ENCODE measurements around the gene RGS7BP. TPM values are rescaled to one million over a fixed set of nuclear protein-coding genes. Genes with fewer than 3 reads are reported as not detected.

Gene RGS7BP
- total RNA-seq, 1 donor from 2014 or later: 1.0 TPM

DNA sequence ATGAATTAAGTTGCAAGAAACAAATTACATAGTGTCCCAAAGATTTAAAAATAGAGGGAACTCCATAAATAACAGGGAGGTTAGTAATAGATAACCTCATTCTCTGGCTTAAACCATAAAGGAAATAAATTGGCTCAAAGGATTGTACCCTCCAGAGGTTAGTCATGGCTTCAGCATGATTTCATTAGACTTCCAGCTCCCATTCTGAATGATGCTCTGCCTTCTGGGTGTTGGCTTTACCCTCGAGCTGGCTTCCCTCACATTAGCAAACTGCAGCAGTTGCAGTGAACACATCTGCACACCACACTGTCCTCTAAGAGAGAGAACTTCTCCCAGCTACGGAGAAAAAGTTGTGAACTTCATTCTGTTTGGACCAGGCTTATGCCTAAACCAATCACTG is 70.4 kb downstream of the RGS7BP start:
- H3K27me3 Mint-ChIP-seq (ENCODE audit: low read depth): peaks cover 18% of the 10 kb centered on the region
- no peak for DNase-seq (ENCODE audit: low spot score in 2 of 2, unreplicated experiment in 2 of 2)
- H3K4me3 Mint-ChIP-seq: no peak overlapping the region
- no peaks in the 10 kb centered on the region for H3K36me3 Mint-ChIP-seq
- TF ChIP-seq, protein P1, sequence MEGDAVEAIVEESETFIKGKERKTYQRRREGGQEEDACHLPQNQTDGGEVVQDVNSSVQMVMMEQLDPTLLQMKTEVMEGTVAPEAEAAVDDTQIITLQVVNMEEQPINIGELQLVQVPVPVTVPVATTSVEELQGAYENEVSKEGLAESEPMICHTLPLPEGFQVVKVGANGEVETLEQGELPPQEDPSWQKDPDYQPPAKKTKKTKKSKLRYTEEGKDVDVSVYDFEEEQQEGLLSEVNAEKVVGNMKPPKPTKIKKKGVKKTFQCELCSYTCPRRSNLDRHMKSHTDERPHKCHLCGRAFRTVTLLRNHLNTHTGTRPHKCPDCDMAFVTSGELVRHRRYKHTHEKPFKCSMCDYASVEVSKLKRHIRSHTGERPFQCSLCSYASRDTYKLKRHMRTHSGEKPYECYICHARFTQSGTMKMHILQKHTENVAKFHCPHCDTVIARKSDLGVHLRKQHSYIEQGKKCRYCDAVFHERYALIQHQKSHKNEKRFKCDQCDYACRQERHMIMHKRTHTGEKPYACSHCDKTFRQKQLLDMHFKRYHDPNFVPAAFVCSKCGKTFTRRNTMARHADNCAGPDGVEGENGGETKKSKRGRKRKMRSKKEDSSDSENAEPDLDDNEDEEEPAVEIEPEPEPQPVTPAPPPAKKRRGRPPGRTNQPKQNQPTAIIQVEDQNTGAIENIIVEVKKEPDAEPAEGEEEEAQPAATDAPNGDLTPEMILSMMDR (IDR thresholded peaks at IDR 0.05; ENCODE audit: unreplicated experiment): no peak
- H3K9me3 Mint-ChIP-seq: no peaks in the 10 kb centered on the region
- no peaks in the 10 kb centered on the region for H3K4me1 Mint-ChIP-seq
- H3K27ac Mint-ChIP-seq: no peak overlapping the region

DNA sequence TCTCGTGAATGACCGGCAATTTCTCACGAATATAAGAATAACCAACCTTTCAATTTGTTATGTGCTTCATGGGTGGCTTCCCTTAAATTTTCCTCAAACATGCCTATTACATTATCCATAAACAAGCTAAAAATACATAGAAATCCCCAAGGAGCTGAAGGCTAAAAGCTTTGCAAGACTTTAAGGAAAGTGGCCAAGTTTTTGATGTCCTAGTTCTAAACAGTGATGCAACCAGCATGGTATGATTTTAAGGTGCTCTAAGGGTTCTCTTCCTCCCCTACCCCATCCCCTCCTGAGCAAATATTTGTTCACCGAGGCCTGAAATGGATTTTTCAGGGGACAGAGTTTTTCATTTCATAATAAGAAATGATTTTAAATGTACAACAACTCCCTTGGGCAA is 79.8 kb downstream of the RGS7BP start:
- no peak for DNase-seq (ENCODE audit: low spot score in 2 of 2, unreplicated experiment in 2 of 2)
- H3K36me3 Mint-ChIP-seq: no peaks in the 10 kb centered on the region
- TF ChIP-seq, protein P1 (IDR thresholded peaks at IDR 0.05; ENCODE audit: unreplicated experiment): no peak

DNA sequence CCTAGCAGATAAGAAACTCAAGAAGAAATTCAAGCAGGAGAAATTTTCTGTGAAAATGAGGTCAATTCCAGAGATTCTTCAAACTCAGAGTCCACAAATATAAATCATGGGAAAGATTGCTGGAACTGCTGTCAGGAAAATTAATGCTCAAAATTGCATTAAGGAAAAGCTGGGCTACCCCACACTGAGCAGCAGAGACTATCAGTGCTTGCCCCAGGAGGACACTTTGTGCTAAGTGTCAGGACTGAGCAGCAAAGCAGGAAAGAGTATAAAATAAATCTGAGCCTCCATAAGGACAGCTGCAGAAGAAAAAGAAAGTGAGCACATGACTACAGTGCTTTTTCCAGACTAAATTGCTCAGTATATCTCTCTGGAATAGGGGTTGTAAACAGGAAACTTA is 81.6 kb downstream of the RGS7BP start:
- Mint-ChIP-seq H3K27me3 (ENCODE audit: low read depth) (peaks cover 22% of the 10 kb centered on the region), H3K9me3 (peaks cover 4% of the 10 kb centered on the region), H3K36me3 (no peaks in the 10 kb centered on the region), H3K4me3 (no peak overlapping the region), H3K4me1 (peaks cover 10% of the 10 kb centered on the region), H3K27ac (no peak overlapping the region)
- no peak for DNase-seq (ENCODE audit: low spot score in 2 of 2, unreplicated experiment in 2 of 2)
- TF ChIP-seq, protein P1 (IDR thresholded peaks at IDR 0.05; ENCODE audit: unreplicated experiment): no peak

More for the DNA sequence above, 79.8 kb downstream of the RGS7BP start:
- Mint-ChIP-seq H3K4me1 (peaks cover 10% of the 10 kb centered on the region), H3K4me3 (no peak overlapping the region), H3K9me3 (peaks cover 4% of the 10 kb centered on the region), H3K27ac (no peak overlapping the region), H3K27me3 (ENCODE audit: low read depth) (peaks cover 26% of the 10 kb centered on the region)

DNA sequence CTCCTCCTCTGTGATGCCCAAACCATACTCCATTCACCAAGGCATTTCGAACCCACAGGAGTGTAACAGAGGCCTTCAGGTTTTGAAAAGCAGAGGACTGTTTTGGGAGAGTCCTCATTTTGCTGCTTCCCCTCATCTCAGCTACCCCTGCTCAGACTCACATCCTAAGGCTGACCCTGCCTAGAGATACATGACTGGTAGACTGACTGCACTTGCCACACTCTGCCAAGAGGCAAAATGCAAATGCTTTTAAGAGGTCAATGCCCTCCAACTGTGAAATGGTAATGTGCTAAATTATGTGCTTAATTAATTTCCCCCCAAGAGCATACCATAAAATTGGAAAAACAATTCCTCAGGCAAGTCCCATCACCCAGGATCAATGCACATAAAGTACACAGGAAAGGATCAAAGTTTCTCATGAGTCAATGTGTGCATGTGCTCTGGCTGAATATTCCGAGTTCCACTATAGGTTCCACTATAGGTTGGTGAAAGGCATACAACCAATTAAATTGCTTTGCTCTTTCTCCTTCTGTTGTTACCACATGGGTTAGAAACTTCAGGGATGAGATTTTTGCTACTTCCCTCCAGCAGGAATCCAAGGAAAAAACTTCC is 87.0 kb downstream of the RGS7BP start:
- TF ChIP-seq, protein P1 (IDR thresholded peaks at IDR 0.05; ENCODE audit: unreplicated experiment): no peak
- H3K36me3 Mint-ChIP-seq: no peaks in the 10 kb centered on the region
- H3K4me3 Mint-ChIP-seq: no peak overlapping the region
- peaks cover 4% of the 10 kb centered on the region for H3K9me3 Mint-ChIP-seq
- no peaks in the 10 kb centered on the region for H3K4me1 Mint-ChIP-seq
- DNase-seq (ENCODE audit: low spot score in 2 of 2, unreplicated experiment in 2 of 2): no peak
- peaks cover 3% of the 10 kb centered on the region for H3K27me3 Mint-ChIP-seq (ENCODE audit: low read depth)
- no peak overlapping the region for H3K27ac Mint-ChIP-seq

DNA sequence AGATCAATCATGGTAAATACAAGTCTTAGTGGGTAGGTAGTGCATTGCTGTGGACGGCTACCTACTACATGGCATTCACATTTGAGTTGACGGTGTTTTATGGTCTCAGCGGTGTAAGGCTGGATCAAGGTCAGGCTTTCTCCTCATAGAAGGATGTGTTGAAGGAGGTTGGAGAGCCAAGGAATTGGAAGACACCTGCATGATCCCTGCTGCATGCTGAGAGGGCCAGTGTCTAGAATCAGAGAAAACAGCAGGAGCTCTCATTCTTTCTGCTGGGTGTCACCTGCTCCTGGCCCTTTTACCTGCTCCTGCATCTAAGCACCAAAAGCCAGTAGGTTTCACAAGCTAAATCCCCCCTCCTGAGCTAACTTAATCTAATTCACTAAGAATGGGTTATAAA is 88.2 kb downstream of the RGS7BP start:
- H3K36me3 Mint-ChIP-seq: no peaks in the 10 kb centered on the region
- H3K4me1 Mint-ChIP-seq: no peaks in the 10 kb centered on the region
- H3K4me3 Mint-ChIP-seq: no peak overlapping the region
- peaks cover 4% of the 10 kb centered on the region for H3K9me3 Mint-ChIP-seq
- TF ChIP-seq, protein P1 (IDR thresholded peaks at IDR 0.05; ENCODE audit: unreplicated experiment): no peak
- peaks cover 3% of the 10 kb centered on the region for H3K27me3 Mint-ChIP-seq (ENCODE audit: low read depth)
- no peak overlapping the region for H3K27ac Mint-ChIP-seq
- DNase-seq (ENCODE audit: low spot score in 2 of 2, unreplicated experiment in 2 of 2): no peak

DNA sequence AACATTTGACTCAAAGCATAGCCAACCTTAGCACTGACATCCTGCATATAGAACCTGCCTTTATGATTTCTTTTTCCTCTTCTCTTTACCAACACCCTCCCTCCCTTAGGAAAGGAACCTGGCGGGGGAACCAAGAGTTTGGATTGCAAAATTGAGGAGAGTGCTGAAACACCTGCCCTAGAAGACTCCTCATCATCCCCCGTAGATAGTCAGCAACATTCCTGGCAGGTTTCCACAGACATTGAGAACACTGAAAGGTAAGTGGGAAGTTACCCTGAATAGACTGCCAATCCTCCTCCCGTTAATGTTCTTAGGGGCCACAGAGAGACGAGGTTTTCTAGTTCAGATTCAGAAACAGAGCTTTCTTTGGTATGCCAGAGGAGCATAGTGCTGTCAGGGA is 88.8 kb downstream of the RGS7BP start:
- H3K36me3 Mint-ChIP-seq: no peaks in the 10 kb centered on the region
- no peaks in the 10 kb centered on the region for H3K4me1 Mint-ChIP-seq
- no peak overlapping the region for H3K27ac Mint-ChIP-seq
- no peak overlapping the region for H3K4me3 Mint-ChIP-seq
- no peak for DNase-seq (ENCODE audit: low spot score in 2 of 2, unreplicated experiment in 2 of 2)
- peaks cover 6% of the 10 kb centered on the region for H3K27me3 Mint-ChIP-seq (ENCODE audit: low read depth)
- peaks cover 4% of the 10 kb centered on the region for H3K9me3 Mint-ChIP-seq
- TF ChIP-seq, protein P1 (IDR thresholded peaks at IDR 0.05; ENCODE audit: unreplicated experiment): no peak

Data from mesothelial cell of epicardium (in vitro differentiated cells).